Esophagus muscularis mucosa (tissue), 4 donors: ENCODE data around the gene VWA1.

Experiments used
- EP300 ChIP-seq: sonication (generic); formaldehyde crosslinking; IDR thresholded peaks from one replicate; pipeline ENCODE4 v1.6.1; 2017; ENCODE audit warnings: antibody characterized with exemption
- POLR2A ChIP-seq: fragments of 450-650 bp; IDR thresholded peaks from one replicate; pipeline ENCODE4 v1.6.1; 2017; ENCODE audit warnings: antibody characterized with exemption, moderate library complexity, mild to moderate bottlenecking, low read depth
- TF ChIP-seq, protein P1 (sequence below), 3 experiments: fragments of 200-600 bp in 2 of 3; fragments of 450-650 bp in 1 of 3; sonication (generic) in 2 of 3; IDR thresholded peaks; one replicate each; pipeline ENCODE4 v1.5.1; 2017 to 2019; ENCODE audit warnings: antibody characterized with exemption in 3 of 3, mild to moderate bottlenecking in 2 of 3, moderate library complexity in 1 of 3

DNA sequence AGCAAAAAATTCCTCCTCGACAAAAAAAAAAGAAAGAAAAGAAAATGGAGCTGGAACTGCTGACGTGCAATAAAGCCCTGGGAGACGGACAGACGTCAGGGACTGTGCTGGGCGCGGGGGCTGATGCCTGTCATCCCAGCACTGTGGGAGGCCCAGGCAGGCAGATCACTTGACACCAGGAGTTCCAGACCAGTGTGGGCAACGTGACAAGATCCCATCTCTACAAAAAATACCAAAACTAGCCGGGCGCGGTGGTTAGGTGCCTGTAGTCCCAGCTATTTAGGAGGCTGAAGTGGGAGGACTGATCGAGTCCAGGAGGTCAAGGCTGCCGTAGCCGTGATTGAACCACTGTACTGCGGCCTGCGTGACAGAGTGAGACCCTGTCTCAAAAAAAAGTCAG, 10.8 kb upstream of the VWA1 start:
- TF ChIP-seq, protein P1, sequence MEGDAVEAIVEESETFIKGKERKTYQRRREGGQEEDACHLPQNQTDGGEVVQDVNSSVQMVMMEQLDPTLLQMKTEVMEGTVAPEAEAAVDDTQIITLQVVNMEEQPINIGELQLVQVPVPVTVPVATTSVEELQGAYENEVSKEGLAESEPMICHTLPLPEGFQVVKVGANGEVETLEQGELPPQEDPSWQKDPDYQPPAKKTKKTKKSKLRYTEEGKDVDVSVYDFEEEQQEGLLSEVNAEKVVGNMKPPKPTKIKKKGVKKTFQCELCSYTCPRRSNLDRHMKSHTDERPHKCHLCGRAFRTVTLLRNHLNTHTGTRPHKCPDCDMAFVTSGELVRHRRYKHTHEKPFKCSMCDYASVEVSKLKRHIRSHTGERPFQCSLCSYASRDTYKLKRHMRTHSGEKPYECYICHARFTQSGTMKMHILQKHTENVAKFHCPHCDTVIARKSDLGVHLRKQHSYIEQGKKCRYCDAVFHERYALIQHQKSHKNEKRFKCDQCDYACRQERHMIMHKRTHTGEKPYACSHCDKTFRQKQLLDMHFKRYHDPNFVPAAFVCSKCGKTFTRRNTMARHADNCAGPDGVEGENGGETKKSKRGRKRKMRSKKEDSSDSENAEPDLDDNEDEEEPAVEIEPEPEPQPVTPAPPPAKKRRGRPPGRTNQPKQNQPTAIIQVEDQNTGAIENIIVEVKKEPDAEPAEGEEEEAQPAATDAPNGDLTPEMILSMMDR (IDR thresholded peaks at IDR 0.05): no peak
- TF ChIP-seq POLR2A: no peak
- no peak for TF ChIP-seq EP300
